Activated gamma-delta T cell (primary cell): ENCODE results near the gene KIF18B.

Source experiments
- DNase-seq: peaks from one replicate; lab custom pipeline; 2025; lab: John Stamatoyannopoulos, UW

The KIF18B gene

DNA sequence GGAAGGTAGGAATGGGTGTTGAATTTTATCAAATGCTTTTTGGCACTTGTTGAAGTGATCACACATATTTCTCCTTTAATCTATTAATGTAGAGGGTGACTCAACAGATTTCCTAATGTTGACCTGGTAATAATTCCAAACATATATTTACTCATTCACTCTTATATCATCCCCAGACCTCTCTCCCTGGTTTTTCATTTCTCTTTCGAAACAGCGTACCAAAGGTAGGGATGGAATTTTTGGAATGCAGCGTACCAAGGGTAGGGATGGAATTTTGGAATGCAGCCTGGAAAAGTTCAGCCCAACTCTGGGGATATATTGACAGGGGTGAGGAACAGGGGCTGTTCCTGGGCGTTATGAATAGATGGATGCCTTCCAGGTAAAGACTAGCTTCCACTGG is 7.3 kb downstream of the KIF18B start:
- no peak for DNase-seq

DNA sequence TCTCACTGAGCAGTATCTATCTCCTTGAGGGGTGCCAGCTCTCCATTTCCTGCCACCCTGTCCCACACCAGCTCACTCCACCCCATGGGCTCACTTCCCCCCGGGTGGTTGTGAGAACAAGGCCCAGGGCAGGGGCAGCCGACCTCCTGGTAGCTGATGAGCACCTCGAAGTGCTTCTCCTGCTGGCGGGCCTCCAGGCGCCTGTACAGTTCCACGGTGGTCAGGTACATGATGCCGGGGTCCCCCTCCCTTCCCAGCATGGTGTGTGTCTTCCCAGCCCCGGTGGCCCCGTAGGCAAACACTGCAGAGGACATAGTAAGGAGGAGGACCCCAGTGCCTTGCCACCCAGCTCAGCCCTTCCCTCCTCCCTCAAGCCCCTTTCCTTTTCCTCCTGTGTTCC is 12.5 kb downstream of the KIF18B start:
- DNase-seq, result no peak

DNA sequence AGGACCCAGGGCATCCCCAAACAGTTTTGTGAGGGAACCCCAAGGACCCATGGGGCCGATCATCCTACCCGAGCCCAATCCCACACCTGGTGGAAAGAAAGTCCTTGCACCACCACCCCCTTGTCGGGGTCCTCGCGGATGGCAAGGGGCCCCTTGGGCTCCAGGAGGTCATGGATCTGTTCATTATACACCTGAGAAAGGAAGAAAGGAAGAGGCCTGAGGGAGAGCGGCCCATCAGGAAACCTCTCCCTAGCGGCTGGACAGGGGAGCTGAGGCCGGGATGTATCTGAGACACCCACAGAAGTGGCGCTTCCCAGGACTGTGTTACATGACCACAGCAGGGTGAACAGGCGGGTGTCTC is 12.8 kb downstream of the KIF18B start:
- no peak for DNase-seq

DNA sequence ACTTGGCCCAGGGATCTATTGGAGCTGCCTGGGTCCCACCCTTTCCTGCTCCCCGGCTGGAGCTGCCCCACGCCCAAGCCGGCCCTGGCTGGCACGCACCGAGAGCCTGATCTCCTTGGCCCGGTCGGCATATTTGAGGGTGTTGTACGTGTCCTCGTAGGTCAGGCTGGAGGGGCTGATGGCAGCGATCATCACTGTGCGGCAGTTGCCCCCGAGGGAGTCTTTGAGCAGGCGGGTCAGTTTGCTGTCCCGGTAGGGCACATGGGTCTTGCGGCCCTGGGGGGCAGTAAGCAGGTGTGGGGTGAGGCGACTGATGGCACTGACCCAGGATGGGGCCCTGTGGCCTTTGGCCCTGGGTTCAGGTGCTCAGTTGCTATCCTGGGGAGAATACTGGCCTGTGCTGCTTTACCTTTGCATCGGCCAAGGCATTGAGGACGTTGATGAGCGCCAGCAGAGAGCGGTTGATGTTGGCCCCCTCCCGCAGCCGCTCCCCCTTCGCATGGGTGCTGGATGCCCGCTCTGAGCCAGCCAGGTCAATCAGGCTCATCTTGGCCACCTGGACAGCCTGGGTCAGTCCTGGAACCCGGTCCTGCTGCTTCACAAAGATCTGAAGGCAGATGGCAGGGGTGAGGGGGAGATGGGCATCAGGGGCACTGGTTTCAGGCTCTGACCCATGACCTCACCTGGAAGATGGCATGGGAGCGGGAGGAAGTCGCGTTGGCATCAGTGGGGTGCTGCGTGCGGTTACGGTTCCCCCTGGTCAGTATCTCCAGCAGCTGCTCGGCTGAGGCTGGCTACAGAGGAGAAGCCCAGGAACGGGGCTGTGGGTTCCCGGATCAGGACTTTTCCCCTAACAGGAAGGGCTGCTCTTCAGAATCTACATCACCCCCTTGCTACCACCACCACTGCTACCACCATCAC is 13.5 kb downstream of the KIF18B start:
- DNase-seq, result no peak

DNA sequence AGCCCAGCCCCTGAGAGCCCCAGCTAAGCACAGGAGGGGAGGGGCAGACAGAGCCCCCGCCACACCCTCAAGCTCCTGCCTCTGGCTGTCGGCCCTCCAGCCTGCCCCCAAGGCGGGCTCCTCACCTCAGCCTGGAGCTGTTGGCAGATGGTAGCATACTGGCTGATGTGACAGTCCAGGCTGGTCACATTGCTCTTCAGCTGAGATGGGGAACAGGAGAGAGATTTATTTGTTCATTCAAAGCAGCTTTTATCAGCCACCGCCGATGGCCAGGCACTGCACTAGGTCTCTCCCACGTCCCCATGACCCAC is 14.8 kb downstream of the KIF18B start:
- DNase-seq, result no peak

DNA sequence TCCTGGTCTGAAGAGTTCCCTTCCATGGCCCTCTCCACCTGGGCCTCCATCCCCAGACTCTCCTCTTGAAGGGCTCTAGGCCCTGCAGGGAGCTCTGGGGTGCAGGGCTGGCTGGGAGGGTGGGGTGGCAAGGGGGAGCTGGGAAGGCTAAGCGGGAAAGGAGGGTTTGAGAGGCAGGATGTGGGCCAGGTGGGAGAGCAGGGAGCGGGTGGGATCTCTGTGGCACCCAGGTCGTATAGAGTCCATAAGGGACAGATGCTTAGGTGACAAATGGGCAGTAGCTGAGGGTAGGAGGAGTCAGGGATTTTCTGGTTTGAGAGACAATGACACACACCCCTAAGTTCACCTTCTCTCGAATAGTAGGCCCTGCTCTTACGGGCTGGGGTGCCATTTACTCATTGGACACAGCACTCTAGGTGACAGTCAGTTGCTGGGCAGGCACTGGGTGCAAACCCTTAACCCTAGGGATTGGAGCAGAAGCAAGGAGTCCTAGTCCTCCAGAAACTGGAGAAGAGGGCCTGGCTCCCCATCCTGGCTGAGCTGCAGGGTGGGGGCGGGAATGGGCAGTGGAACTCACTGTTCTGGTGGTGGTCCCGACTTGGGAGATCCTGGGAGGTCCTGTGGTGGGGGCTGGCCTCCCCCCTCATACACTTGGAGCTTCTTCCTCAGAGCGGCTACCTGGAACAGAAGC is 15.3 kb downstream of the KIF18B start:
- DNase-seq, result no peak

DNA sequence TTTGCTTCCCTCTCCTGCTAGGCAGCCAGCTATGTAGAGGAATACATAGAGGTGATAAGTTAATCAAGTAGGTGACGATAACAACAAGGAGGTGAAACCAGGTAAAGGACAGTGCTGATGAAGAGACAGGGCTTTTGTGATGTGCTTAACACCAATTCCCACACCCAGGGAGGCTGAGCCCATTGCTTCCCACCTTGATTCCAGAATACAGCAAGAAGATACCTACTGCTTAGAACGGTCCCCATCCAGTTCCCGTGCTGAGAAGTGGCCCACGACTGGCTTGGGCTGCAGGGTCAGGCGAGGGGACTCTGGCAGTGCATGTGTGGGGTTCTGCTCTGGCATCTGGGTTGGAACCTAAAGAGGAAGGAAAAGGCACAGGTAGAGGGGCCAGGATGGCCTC is 16.2 kb downstream of the KIF18B start:
- DNase-seq, result no peak

DNA sequence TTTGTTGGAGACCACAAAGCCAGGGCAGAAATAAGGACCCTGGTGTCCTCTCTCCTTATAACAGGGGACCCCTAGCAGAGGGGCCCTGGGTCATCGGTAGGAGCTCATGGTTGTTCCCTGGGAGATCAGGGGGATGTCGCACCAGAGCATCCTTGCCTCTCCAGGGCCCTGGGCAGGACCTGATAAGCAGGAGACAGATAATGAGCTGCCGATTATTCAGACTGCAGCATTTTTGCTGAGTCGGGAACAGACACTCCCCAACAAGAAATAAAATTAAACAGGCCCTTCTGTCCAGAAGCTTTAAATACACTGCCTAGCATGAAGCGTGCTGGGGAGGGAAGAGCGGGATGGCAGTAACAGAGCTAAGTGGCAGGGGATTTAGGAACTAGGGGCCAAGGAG is 16.9 kb downstream of the KIF18B start:
- no peak for DNase-seq

DNA sequence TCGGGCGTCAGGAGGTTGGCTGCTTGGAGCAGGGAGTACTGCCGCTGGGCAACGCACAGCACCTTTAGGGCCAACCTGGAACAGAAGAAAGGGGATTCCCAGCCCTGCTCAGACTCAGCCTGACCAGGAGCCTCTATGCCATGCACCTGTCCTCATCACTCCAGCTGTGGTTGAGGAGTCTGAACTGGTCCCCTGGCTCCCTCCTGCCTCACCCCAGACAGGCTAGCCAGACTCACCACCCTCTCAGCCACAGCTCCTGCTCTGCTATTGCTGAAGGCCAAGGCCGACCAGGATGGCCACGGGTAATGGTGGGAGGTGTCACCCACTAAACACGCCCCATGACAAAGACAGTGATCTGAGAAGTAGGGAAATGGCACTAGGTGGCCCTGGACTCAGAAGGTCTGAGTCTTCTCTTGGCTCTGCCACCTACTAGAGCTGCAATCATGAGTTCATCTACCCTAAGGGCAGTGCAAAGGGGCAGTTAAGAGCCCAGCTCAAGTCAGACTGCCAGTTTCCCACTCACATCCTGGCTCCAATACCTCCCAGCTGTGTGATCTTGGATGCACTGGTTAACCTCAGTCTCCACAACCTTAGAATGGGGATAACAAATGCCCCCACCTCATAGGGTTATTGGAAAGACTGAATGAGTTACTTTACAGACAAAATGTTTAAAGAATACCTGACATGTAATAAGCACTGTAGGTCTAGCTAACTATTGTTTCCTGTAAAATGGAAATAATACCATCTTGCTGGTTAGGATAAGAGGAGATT is 18.4 kb downstream of the KIF18B start:
- DNase-seq, result no peak

DNA sequence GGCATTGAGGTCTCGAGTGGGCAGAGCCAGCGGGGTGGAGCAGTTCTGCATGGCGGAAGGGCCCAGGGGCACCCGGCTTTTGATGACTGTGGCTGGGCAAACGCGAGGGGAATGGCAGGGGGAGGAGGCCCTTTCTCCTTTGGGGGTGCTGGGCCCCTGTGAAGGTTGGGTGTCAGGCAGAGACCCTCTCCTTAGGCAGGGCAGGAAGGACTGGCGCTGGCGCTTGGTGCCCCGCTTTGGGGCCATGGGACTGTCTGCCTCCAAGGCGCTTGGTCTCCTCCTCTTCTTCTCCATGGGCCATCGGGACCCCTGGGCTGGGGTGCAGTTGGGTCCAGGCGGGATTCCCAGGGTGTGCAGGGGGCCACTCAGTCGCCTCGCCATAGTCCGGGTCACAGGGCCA is 19.4 kb downstream of the KIF18B start:
- no peak for DNase-seq

DNA sequence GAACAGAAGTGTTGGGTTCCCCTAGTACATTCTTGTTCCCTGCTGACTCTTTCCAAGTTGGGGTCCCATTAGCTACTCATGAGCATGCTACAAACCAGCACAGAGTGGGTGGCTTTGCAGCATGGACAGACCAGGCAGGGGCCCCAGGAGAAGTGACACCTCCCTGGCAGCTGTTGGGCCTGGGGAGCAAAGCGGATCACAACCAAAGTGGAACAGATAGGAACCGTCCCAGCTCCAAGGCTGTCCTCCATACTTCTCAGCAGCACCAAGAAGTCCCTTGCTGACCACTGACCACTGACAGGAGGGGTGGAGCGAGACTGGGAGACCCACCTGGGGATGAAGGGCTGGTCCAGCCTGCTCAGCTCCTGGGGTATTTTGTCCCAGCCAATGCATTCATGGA is 19.9 kb downstream of the KIF18B start:
- no peak for DNase-seq

DNA sequence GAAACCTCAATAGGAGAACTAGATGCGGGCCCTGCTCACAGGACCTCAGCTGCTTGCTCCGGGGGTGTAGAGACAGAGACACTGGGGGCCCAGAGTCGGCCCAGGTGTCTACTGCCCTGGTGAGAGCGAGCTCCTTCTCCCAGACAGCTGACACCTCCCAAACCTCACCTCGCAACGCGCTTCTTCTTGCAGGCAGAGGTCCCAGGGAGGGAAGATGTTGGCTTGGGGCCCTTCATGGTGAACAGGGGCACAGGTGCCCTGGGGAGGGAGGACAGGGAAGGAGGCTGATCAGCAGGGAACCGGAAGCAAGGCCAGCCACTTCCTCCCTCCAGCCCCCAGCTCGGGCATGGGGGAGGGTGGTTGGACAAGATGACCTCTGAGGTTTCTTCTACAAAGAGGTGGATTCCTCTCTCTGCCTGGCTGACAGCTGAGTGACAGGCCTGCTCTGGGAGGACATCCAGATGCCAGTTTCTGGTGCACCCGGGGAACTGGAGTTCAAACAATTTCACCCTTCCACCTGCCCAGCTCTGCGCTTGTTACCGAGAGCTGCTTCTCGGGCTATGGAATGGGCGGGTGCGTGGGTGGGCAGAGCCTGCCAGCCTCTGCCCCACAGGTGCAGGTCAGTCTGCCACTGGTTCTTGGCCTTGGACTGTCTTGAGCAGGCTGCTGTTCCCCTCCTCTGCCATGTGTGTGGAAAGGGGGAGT is 20.6 kb downstream of the KIF18B start:
- DNase-seq, result no peak

DNA sequence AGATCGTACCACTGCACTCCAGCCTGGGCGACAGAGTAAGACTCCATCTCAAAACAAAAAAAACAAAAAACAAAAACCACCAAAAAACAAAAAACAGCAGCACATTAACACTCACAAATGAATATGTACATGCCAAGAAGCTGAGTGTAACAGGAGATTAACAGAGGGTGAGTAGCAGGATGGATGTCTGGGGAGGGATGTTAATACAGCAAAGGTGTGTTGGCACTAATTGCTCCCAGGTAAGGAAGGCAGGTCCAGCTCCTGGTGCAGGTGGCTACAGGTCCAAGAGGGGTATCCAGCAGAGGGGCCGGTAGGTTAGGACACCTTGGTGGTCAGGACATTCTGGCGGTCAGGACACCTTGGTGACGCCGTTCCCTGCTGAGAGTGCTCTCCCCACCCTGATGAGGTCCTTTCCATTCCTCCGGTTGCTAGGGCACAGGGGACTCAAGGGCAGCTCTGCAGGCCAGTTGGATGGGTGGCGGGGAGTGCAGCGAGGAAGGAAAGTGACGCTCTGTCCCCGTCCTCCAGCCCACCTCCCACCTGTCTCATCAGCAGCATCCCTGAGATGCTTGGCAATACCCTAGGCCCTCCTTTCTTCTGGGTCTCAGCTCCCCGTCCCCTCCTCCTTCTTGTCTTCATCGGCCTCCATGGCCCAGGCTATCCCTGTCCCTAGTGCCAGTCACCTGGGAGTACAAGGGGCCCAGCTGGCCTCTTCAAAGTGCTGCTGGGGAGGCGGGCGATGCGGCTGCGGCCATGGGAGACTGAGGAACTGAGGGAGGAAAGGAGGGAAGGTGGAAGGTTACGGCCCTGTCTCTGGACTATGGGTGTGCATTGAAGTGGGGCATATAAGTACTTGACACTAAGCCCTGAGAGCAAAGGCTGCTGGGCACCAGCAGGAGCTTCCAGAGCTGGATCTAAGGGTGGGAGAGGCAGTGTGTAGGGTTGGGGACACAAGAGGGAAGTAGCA is 21.6 kb downstream of the KIF18B start:
- DNase-seq, result no peak

DNA sequence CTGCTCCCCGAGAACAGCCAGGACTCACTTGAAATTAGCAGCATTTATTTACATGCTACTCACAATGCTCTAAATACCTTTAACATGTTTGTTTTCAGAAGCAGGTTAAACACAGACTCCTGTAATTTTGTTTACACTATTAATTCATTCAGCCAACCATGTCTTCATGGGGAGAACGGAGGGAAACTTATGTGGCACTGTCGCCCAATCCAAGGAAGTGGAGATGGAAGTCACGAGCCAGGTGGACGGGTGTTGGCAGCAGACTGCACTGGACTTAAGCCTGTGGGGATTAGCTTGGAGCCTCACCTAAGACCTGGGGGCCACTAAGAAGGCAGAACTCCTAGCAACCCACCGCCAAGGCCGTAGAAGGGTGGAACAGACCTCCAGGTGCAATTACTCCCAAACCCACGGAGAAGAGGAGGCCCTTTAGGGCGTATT is 23.4 kb downstream of the KIF18B start:
- DNase-seq, result no peak

DNA sequence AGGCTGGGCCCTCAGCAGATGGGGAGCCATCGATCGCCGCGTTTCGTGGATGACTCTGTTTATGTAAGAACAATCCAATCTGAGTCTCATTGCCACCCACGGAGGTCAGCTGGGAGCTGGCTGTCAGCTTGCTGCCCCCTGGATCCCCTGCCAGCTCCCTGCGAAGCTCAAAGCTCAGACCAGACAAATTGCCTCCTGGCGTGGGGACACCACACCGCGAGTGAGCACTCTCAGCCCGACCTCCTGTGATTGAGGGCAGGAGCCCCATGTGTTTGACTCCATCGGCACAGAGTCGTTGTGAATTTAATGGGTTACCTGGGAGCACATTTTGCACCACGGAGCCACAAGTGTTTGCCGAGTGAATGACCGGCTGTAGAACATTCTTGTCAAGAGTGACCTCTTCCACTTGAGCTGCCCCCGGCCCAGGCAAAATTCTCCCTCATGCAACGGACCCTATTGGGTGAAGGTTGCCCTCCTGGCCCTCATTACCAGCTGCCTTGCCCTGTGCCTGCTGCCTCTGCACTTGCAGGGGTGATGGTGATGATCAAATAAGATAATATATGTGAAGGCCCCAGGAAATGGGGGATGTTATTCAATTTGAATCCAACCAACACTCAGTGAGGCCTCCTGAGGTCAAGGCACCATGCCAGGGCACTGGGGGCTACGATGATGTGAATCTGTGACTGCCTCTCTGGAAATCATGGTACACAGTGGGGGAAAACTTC is 24.7 kb downstream of the KIF18B start:
- DNase-seq, result no peak

DNA sequence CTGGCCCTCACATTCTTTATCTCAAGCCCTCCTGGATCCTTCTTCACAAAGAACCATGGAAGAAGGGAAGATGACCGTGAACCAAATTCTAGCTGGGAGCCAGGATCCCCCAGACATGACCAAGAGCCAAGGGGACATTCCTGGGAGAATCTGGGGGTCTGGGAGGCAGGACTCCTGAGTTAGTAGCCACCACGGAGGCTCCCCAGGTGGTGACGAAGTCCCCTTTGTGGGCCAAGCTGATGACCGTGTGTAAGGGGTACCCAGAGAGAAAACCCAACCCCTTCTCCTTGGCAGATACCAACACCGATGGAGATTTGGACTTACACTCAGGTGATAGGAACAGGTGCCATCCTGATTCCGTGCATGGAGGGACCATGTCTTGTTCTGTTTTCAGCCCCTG is 25.4 kb downstream of the KIF18B start:
- DNase-seq, result no peak

DNA sequence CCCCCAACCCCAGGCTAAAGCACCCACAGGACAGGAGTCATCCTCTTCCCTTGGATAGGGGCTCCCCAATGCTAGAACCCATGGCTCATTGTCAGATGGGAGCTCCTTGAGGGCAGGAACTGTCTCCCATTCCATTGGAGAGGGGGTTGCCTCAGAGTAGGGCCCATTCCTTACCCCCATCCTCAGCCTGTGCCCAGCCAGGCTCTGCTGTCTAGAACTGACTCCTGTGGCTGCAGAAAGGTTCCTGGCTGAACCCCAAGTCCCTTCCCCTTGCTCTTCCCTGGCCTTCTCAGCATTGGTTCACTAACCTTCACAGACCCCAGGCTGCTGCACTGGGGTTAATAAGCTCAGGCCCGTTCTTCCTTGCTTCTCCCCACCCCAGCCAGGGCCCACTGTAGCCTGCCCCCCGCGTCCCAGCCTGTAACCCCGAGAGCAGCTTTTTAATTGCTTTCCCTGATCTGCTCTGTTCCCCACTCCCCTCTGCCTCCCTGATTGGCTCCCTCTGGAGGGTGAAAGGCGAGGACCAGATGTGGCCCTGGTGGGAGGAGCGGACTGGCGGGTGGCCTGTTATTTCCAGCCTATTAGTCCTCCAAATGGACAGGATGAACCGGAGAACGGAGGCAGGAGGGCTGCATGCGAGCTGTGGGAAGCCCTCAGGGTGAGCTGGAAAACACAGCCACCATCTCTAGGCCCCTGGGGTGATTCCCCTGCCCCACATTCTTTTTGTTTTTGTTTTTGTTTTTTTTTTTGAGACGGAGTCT is 26.3 kb downstream of the KIF18B start:
- no peak for DNase-seq

DNA sequence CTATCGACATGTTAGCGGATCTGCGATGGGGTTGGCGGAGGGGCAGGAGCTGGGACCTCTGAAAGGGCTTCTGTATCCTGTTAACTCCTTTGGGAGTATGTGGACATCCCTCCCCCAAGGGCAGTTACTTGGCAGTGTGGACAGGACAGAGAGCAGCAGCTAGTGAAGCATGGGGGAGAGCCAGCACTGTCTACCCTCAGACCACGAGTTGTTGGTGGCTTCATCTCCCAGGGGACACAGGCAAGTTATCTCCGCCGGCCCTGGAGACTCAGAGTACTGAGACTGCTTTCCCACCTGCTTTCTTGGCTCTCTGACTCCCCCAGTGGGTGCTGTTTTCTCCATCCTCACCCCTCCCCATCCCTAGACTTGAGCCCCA is 27.0 kb downstream of the KIF18B start:
- DNase-seq, result no peak

DNA sequence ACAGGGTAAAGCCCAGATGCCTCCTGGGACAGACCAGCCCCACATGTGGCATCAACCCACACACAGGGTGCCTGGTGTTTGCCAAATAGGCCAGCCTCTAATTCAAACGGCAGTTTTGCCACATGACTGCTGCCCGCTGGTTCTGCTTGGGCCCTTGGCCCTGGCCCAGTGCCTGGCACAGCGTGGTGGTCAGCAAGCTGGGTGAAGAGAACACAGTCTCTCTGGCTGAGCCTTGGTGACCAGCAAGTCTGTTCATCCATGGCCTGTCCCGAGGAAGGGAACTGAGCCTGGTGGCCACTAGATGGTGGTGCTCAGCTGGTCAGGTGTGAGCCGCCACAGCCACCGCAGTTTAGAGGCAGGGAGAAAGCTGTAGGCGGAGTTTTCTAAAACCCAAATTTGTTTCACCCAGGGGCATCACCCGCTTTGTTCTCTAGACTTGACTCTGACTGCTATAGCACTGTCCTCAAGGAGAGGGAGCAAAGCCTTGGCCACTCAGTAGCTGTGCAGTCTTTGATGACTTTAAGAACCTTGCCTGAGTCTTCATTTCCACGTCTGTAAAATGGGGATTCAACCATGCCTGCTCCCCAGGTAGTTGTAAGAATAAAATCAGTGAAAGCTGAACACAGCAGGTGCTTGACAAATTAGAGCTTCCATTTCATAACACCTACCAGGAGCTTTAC is 27.5 kb downstream of the KIF18B start:
- no peak for DNase-seq
